CD4-positive, alpha-beta T cell treated with Interleukin-1 beta for 1 hour (primary cell): ENCODE measurements around the gene CCL15.
A peak's percentile ranks its signal among the peaks of the same experiment; 100 is the strongest.

ENCODE experiments used
- DNase-seq, 2 donors: peaks; one replicate each; pipeline ENCODE4 v3.0.0-alpha.2; 2020 to 2022

Gene CCL15

DNA sequence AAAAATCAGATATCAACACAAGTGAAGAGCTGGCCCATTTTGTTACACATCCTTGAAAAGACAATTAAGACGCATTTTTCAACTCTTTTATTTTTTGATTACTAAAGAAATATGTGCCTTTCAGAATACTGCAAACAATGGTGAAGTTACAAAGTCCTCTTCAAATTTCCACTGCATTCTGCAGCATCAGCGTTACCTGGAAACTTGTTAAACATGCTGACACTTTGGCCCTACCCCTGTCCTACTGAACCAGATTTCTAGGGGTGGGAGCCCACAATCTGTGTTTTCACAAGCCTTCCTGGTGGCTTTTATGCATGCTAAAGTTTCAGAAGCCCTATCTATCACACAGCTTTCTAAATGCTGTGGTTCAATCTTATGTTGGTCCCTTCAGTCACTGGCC lies 10.3 kb downstream of the CCL15 start:
- no peak for DNase-seq

DNA sequence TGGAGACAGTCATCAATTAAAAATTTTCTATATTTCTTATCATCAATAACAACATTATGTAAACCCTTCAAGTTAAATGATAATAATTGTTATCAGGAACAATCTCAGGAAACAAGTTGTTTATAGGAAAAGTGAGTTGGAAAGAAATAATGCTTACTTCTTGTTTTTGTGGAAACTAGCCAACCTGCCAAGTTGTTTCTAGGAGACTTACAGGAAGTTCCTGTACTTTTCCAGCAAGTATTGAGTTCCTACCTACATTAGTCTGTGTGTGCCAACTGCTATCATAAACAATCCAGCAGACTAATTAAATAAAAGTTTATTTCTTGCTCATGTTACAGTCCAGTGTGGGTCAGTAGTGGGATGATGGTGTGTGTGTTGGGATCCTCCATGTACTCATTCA lies 13.2 kb downstream of the CCL15 start:
- no peak for DNase-seq

DNA sequence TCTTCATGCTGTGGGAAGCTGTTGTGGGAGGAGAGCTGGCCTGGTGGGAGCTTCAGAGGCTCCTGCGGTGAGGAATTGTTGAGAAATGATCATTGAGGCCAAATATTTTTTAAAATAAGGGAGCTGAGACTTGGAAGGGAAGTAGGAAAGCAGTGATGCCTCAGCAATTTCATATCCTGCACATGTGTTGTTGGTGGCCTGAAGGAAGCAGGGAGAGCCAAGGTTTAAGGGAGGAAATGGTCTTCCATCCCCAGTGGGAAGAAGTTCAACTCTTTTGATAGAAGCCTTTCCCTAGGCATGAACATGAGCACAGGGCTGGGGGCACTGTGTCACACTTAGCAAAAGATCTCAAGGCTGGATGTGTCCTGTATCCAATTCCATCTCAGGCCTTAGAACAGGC lies 14.7 kb downstream of the CCL15 start, which contains the start of gene CCL14:
TSS of gene CCL14 (minus strand) at position 87 of the 400 bp plus-strand sequence. CDS start at position 7, 80 bp downstream.
- no peak for DNase-seq

DNA sequence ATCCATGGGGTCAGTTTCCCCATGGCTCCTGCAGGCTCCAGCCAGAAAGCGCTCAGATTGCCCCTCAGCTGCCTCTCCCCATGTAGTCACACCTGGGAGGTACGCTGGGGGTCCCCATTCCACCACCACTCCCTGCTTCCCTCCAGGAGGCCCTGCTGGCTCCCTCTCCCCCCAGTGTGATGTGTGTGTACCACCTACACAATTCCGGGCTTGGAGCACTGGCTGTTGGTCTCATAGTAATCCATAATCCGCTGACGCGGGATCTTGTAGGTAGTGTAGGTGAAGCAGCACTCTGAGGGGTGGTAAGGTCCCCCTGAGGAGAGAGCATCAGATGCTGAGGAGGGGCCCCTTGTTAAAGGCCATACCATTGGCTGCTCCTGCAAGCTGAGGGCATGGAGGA lies 17.2 kb downstream of the CCL15 start:
- no peak for DNase-seq

DNA sequence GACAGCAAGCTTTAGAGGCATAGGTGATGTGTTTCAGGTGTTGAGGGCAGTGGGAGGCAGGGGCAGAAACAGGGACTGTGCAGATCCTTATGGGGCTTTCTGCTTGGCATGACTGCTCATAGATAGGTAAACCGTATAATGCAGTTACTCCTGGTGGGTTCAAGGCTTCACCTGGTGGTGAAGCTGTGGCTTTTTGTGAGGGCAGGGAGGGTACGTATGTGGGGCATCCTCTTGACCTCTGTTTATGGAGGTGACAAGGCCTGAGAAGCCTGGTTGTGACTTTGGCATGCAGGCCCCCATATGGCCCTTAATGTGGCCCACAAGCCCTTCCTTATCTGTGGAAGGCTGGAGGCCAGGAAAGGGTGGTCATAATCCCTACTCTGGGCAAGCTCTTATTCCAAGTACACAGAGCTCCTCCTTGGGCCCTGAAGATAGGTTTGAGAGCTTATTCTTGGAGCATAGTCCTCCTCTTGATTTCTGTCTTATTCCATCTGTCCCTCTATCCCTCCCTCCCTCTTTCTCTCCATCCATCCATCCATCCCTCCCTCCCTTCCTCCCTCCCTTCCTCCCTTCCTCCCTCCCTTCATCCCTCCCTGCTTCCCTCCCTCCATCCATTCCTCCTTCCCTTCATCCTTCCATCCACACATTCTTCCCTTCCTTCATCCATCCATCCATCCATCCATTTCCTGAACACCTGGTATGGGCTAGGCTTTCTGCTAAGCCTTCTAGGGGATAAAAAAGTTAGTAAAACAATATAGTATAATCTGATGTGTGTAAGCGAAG lies 18.8 kb downstream of the CCL15 start:
- no peak for DNase-seq

DNA sequence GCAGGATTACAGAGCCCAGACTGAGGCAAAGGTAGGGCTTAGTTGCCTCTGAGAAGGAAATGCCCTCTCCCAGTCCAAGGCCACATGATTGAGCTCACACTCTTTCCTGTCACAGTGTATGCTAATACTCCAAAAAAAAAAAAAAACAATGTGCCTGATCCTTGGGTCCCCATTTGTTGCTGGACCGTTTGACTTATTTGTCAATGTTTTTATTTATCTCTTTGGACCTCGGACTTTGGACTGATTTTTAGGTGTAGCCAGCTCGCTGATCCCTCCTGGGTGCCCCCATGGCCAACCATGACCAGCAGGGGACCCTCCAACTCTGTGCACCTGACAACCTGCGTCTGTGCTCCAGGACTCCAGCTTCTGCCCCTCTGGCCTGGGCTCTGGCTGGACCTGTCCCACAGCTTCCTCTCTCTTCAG lies 19.4 kb downstream of the CCL15 start:
- DNase-seq, result peak; percentile 10 to 11

DNA sequence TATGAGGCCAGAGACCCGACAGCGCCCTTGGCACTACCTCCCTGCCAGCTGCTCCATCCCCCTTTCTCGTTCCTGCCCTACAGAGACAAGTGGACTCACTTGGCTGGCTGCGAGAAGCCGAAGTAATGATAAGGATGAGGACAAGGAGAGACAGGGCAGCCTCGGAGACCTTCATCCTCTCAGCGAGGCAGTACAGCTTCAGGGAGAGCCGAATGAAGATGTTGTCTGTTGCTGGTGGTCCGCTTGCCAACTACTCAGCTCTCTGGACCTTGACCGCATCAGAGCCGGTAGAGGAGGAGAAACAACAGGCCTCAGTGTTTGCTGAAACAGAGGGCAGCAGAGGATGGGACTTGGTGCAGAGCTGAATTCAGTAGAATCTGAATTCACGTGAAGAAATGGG lies 20.1 kb downstream of the CCL15 start, which contains the start of gene CCL16:
TSS of gene CCL16 (minus strand) at position 252 of the 400 bp plus-strand sequence. CDS start at position 175, 77 bp downstream.
- DNase-seq, result no peak

DNA sequence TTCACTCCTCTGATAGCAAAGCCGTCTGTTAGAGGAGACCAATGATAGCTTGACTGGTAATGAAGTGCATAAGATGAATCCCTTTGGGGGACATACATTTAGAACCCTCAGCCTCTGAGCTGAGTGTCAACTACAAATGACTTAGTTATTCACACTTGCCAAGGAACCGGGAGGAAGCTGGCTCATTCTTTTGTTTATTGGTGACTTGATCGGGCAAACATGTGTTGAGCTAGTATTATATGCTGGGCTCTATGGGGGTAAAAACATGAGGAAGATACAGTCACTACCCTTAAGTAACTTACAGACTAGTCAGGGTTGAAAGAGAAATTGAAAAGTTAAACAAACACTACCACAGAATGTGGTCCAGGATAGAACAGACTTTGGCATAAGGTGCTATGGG lies 23.0 kb downstream of the CCL15 start:
- DNase-seq, result no peak

DNA sequence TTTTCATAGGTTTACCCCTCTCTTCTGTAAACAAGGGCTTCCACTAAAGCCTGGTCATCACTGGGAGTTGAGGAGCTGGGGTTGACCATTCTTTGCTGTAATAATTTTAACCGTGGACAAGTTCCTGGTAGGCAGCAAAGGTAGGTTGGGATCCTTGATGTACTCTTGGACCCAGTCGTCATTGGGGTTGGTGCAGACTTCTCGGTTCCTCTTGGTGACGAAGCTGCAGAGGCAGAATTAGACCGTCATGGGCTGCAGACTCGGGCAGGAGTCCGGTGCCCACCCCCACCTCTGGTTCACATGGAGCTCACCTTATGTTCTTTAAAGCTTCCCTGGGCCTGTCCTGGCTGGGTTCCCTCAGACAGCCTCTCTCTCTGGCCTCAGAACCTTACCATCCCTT lies 23.8 kb downstream of the CCL15 start:
- no peak for DNase-seq

DNA sequence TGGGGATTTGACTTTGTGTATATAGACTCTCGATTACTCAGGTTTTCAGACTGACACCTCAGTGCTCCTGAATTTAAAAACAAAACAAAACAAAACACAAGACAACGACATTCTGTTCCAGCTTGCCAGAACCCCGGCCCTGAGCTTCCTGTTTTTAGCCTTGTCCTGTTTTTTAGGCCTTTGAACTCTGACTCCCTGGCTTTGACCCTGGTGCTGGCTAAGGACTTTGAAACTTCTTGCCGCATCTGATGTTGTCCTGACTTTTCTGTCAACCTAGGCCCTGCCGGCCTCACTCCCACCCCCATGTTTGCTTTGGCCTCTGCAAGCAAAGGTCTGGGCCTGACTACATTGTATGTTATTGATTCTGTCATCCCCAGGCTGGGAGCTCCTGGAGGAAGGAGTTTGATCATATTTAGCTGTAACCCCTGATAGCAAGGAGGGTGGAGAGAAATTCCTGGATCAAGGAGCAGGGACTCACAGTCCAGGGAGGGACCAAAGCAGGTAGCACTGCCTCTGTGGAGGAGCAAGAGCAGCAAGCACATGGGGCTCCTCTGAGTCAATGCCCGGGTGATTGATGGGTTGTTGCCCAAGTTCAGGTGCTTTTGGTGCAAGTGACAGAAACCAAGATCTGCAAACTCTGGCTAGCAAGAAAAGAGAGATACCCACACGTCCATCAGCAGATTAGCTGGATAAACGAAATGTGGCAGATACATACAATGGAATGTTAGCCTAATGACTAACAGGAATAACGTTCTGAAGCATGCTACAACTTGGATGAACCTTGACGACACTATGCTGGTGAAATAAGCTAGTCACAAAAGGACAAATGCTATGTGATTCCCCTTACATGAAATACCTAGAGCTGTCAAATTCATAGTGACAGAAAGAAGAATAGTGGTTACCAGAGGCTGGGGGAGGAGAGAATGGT lies 27.8 kb downstream of the CCL15 start:
- DNase-seq, result no peak

DNA sequence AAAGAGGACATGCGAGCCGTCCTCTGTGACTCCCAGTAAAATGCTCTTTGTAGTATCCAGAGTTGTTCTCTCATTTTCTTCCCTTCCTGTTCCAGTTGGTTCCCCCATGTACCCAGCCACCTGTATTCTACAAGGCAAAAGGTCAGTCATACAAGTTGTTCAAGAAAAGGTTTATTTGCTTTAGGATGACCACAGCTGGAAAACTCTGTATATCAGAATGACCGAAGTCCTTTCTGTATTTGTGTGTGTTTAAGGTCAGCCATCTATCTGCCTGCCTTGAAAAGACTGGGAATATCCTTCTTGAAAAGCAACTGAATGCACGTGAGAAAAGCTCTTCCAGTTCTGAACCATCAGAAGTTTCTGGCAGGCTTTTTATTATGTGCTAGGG lies 28.4 kb downstream of the CCL15 start:
- DNase-seq, result no peak

DNA sequence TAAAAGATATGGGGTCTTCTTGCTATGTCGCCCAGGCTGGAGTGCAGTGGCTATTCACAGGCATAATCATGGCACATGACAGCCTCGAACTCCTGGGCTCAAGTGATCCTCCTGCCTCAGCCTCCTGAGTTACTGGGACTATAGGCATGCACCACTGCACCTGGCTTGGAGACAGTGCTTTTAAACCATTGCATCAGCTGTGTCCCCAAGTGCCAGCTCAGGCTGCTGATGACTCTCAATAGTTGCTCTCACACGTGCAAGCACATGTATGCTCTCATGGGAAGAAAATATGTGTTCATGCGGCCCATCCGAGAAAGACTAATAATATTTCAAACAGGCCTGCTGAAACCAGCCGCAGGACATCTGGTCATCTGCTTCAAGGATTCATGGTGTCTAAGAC lies 28.8 kb downstream of the CCL15 start:
- DNase-seq, result no peak

DNA sequence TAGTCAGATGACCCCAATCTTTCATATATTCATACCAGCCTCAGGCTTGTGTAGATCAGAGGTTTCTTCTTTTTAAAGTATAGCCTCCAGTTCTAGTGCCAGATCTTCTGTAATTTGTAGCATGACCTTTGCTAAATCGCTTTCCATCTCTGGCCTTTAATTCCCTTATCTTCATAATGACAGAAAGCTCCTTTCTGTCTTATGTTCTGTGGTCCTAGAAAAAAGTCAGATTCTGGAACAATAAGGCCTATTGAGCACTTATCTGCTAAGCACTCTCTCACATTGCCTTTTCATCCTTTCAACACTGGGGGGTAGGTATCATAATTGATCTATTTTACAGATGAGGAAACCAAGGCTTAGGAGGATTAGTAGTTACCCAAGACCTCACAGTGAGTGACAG lies 29.3 kb downstream of the CCL15 start:
- DNase-seq, result no peak

DNA sequence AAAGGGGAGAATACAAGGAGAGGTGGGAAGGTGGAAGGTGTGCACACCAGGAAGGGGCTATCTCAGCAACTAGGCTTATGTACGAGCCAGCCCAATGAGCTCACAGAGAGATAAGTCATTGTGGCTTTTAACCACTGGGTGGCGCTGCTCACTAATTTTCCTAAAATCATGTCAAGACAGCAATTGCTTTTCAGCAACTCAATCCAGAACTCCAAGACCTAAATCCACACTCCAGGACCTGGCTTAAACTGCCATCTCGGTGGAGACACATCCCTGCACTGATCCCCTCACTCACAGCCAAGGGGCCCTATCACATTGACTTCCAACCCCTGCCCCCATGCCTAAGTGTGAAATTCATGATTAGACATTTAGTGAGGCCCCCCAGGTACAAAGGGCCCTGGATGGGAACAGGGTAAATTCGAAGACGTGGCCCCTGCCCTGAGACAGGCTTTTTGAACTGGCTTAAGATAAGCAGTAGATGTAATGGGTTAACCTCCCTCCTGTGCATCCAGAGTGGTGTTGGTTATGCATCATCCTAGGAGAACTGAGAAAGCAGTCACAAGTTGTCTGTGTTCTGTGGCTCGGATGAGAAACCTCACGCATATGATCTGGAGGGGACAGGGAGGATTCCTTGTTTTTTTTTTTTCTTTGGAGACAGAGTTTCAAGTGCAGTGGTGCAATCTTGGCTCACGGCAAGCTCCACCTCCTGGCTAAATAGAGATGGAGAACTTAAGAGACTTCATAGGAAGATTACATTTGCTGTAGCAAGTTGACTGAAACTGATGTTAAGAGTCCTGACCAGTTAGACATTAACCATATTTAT lies 31.6 kb downstream of the CCL15 start:
- DNase-seq, result peak; percentile 68 to 74

DNA sequence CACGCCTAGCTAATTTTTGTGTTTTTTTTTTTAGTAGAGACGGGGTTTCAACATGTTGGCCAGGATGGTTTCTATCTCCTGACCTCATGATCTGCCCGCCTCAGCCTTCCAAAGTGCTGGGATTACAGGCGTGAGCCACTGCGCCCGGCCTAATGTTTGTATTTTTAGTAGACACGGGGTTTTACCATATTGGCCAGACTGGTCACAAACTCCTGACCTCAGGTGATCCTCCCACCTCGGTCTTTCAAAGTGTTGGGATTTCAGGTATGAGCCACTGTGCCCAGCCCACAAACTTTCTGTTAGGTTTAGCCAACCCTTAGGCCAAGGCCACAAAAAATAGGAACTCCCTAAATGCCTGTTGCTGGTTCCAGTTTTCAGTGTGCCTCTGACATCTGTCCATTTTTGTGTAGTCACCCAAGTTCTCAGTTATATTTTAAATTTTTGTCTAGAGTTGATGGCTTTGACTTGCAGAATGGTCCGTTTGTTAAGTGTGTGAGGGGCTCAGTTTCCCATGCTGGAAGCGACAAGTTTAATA lies 32.8 kb downstream of the CCL15 start:
- DNase-seq, result no peak

DNA sequence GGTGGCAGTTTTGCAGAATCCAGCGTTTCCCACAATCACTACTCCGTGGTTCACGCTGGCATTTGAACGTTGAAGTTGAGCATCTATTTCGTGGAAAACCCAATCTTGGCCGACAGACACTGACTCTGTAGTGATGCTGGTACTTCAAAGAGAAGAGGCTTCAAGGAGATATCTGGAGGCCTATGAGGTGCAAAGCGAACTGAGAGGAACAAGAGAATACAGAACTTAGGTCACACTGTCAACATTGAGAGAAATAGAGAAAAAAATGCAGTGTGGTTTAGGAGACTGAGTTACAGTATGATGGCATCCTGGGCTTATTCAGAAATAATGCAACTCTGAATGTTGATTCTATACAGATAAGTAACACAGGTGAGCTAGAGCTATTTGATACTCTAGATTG lies 36.1 kb downstream of the CCL15 start:
- DNase-seq, result no peak

DNA sequence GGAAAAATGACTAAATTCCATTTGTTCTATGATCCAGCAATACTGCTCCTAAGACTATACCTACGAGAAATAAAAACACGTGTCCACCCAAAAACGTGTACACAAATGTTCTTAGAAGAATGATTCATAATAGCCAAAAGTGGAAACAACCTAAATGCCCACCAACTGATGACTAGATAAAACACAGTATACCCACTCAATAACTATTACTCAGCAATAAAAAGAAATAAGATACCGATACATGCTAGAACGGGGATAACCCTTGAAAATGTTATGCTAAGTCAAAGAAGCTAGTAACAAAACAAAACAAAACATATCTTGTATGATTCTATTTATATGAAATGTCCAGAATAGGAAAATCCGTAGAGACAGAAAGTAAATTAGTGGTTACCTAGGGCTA lies 37.7 kb downstream of the CCL15 start:
- DNase-seq, result no peak

DNA sequence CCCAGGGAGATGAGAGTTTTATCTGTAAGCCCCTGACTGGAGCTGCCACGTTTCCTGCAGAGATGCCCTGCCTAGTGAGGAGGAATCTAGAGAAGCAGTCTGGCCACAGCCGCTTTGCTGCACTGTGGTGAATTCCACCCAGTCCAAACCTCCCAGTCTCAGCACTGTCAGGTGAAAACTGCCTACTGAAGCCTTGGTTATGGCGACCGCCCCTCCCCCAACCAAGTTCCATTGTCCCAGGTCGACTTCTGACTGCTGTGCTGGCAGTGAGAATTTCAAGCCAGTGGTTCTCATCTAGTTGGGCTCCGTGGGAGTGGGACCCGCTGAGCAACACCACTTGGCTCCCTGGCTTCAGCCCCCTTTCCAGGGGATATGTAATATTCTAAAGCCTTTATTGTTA lies 47.6 kb downstream of the CCL15 start:
- DNase-seq, result no peak

DNA sequence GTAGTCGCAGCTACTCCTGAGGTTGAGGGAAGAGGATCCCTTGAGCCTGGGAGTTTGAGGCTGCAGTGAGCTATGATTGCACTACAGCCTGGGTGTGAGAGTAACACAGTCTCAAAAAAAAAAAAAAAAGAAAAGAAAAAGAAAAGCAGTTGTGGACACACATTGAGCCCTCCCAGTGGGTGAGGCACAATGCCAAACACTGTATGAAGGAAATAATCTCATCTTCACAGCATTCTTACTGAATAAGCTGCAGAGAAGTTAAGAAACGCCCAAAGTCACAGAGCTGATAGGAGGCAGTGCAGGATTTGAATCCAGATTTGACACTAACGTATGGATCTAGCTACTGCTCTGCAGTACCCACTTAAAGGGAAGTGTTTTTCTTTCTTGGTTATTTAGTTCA lies 52.0 kb downstream of the CCL15 start:
- DNase-seq, result no peak

DNA sequence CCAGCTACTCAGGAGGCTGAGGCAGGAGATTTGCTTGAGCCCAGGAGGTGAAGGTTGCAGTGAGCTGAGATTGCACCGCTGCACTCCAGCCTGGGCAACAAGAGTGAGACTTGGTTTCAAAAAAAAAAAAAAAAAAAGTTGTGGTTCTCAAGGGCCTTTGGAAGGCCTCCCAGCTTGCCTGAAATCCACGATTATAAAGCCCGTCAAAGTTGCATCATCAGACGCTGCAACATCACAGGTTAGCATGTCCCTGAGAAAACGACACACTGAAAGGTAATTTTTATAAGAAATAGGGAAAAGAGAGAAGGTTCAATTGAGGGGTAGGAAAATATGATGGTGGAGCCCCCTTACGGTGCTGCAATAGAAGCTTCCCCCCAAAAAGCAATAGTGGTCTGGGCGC lies 53.3 kb downstream of the CCL15 start:
- DNase-seq, result no peak
